SK-N-SH treated with all-trans-retinoic acid at 6 μM for 48 hours (cell line): ENCODE results near the gene PRDX6.
"Not testable (repeated sequence)": the region's sequence is repeated elsewhere in the genome, so short reads cannot be mapped to it uniquely, and the experiment has no call there.

Experiments used
- ATAC-seq: fragments of 200-7000 bp; cut with Tn5 transposase; 3 replicates; pipeline ENCODE4 v1.9.1; 2020; ENCODE audit warnings: mild to moderate bottlenecking, moderate library complexity
- ARNTL ChIP-seq: fragments of 450-650 bp; formaldehyde crosslinking; IDR thresholded peaks from 2 replicates; pipeline ENCODE4 v1.5.0; 2020; ENCODE audit warnings: low read depth, mild to moderate bottlenecking, moderate library complexity, borderline replicate concordance
- BACH2 ChIP-seq: fragments of 250-450 bp; sonication (Bioruptor Pico); IDR thresholded peaks from 2 replicates; pipeline ENCODE4 v1.9.0; 2021; ENCODE audit warnings: mild to moderate bottlenecking, borderline replicate concordance
- CSDC2 ChIP-seq: fragments of 250-450 bp; sonication (Bioruptor Pico); IDR thresholded peaks from 2 replicates; pipeline ENCODE4 v1.5.0; 2020; ENCODE audit warnings: mild to moderate bottlenecking, moderate library complexity
- ESRRG ChIP-seq: fragments of 250-450 bp; sonication (Bioruptor Pico); IDR thresholded peaks from 2 replicates; pipeline ENCODE4 v1.6.1; 2021; ENCODE audit warnings: mild to moderate bottlenecking
- GLIS3 ChIP-seq: fragments of 250-450 bp; sonication (Bioruptor Pico); IDR thresholded peaks from 2 replicates; pipeline ENCODE4 v1.5.0; 2020; ENCODE audit warnings: mild to moderate bottlenecking, moderate library complexity
- ISL1 ChIP-seq: fragments of 250-450 bp; sonication (Bioruptor Pico); IDR thresholded peaks from 2 replicates; pipeline ENCODE4 v2.1.2; 2022; ENCODE audit warnings: mild to moderate bottlenecking, moderate library complexity
- OSR1 ChIP-seq: fragments of 250-450 bp; sonication (Bioruptor Pico); IDR thresholded peaks from 2 replicates; pipeline ENCODE4 v1.8.0; 2022; ENCODE audit warnings: moderate library complexity, mild to moderate bottlenecking, inconsistent platforms
- RARB ChIP-seq: fragments of 250-450 bp; sonication (Bioruptor Pico); IDR thresholded peaks from 2 replicates; pipeline ENCODE4 v1.8.0; 2021; ENCODE audit warnings: mild to moderate bottlenecking, moderate library complexity
- SNAI2 ChIP-seq: fragments of 250-450 bp; sonication (Bioruptor Pico); IDR thresholded peaks from 2 replicates; pipeline ENCODE4 v1.5.0; 2020; ENCODE audit warnings: mild to moderate bottlenecking, moderate library complexity
- TCF4 ChIP-seq: fragments of 250-450 bp; sonication (Bioruptor Pico); IDR thresholded peaks from 2 replicates; pipeline ENCODE4 v1.8.0; 2021; ENCODE audit warnings: mild to moderate bottlenecking, moderate library complexity, borderline replicate concordance
- TOX ChIP-seq: fragments of 250-450 bp; sonication (Bioruptor Pico); IDR thresholded peaks from 2 replicates; pipeline ENCODE4 v1.8.0; 2021; ENCODE audit warnings: mild to moderate bottlenecking, moderate library complexity, borderline replicate concordance
- TSHZ2 ChIP-seq: fragments of 250-450 bp; sonication (Bioruptor Pico); IDR thresholded peaks from 2 replicates; pipeline ENCODE4 v1.5.0; 2020; ENCODE audit warnings: mild to moderate bottlenecking, moderate library complexity
- ZC3H10 ChIP-seq: fragments of 250-450 bp; sonication (Bioruptor Pico); IDR thresholded peaks from 2 replicates; pipeline ENCODE4 v1.5.1; 2021; ENCODE audit warnings: mild to moderate bottlenecking, moderate library complexity
- ZFP3 ChIP-seq: fragments of 250-450 bp; sonication (Bioruptor Pico); IDR thresholded peaks from 2 replicates; pipeline ENCODE4 v1.5.0; 2020; ENCODE audit warnings: mild to moderate bottlenecking, moderate library complexity
- ZNF8 ChIP-seq: fragments of 450-650 bp; formaldehyde crosslinking; IDR thresholded peaks from 2 replicates; pipeline ENCODE4 v1.5.0; 2020; ENCODE audit warnings: mild to moderate bottlenecking, moderate library complexity
- TF ChIP-seq, protein P1 (sequence below): fragments of 250-450 bp; sonication (Bioruptor Pico); IDR thresholded peaks from 2 replicates; pipeline ENCODE4 v1.8.0; 2021; ENCODE audit warnings: low read depth, mild to moderate bottlenecking, moderate library complexity, borderline replicate concordance
- TF ChIP-seq, protein P2 (sequence below): fragments of 250-450 bp; sonication (Bioruptor Pico); IDR thresholded peaks from 2 replicates; pipeline ENCODE4 v1.5.1; 2021; ENCODE audit warnings: mild to moderate bottlenecking, moderate library complexity

PRDX6 gene

DNA sequence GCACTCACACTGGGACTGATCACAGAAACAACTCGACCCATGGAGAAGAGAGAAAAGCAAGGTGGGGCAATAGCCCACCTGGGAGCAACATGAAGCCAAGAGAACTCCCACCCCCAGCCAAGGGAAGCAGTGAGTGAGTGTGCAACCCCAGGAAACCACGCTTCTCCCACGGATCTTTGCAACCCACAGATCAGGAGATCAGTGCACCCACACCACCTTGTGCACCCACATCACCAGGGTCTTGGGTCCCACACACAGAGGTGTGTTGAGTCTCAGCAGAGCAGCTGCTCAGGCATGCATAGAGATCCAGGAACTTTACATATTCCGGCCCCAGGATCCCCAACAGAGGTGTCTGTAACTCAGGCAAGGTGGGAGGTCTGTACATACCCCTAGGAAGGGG, 17.2 kb upstream of the PRDX6 start (continued):
- TF ChIP-seq, protein P1, sequence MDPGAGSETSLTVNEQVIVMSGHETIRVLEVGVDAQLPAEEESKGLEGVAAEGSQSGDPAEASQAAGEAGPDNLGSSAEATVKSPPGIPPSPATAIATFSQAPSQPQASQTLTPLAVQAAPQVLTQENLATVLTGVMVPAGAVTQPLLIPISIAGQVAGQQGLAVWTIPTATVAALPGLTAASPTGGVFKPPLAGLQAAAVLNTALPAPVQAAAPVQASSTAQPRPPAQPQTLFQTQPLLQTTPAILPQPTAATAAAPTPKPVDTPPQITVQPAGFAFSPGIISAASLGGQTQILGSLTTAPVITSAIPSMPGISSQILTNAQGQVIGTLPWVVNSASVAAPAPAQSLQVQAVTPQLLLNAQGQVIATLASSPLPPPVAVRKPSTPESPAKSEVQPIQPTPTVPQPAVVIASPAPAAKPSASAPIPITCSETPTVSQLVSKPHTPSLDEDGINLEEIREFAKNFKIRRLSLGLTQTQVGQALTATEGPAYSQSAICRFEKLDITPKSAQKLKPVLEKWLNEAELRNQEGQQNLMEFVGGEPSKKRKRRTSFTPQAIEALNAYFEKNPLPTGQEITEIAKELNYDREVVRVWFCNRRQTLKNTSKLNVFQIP (CRISPR knock-in tag) = no peak

GRCh38 chr1:173462666-173463065, 14.5 kb upstream of the PRDX6 start:
- not testable (repeated sequence) for ATAC-seq

GRCh38 chr1:173464185-173464584, 12.9 kb upstream of the PRDX6 start:
- not testable (repeated sequence) for ATAC-seq

DNA sequence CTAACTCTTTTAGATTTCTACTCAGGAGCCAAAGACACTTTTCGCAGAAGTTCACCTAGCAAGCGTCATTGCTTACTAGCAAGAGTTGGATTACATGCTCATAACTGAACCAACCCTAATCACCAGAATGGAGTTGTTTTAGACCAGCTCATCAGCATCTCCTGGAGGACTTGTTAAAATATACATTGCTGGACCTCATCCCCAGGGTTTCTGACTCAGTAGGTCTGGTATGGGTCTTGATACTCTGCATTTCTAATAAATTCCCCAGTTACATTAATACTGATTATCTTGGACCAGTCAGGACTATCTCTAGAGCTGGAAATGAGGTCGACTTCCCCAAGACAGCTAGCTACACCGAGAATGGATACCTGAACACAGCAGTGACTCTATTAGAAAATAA, 9.7 kb upstream of the PRDX6 start:
- no peak for TF ChIP-seq OSR1 (CRISPR knock-in tag)
- TF ChIP-seq ZFP3 = no peak
- TF ChIP-seq ARNTL (CRISPR knock-in tag) = no peak
- no peak for TF ChIP-seq GLIS3 (CRISPR knock-in tag)
- no peak for TF ChIP-seq CSDC2 (CRISPR knock-in tag)
- no peak for TF ChIP-seq RARB (CRISPR knock-in tag)
- TF ChIP-seq, protein P1 (CRISPR knock-in tag) = no peak
- no peak for TF ChIP-seq SNAI2 (CRISPR knock-in tag)
- TF ChIP-seq, protein P2, sequence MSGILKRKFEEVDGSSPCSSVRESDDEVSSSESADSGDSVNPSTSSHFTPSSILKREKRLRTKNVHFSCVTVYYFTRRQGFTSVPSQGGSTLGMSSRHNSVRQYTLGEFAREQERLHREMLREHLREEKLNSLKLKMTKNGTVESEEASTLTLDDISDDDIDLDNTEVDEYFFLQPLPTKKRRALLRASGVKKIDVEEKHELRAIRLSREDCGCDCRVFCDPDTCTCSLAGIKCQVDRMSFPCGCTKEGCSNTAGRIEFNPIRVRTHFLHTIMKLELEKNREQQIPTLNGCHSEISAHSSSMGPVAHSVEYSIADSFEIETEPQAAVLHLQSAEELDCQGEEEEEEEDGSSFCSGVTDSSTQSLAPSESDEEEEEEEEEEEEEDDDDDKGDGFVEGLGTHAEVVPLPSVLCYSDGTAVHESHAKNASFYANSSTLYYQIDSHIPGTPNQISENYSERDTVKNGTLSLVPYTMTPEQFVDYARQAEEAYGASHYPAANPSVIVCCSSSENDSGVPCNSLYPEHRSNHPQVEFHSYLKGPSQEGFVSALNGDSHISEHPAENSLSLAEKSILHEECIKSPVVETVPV (CRISPR knock-in tag) = no peak
- no peak for TF ChIP-seq TOX (CRISPR knock-in tag)
- ATAC-seq = no peak

GRCh38 chr1:173469656-173470055, 7.5 kb upstream of the PRDX6 start:
- TF ChIP-seq GLIS3 (CRISPR knock-in tag) (no peak), ZNF8 (CRISPR knock-in tag) (no peak), ISL1 (CRISPR knock-in tag) (no peak), CSDC2 (CRISPR knock-in tag) (no peak), TSHZ2 (CRISPR knock-in tag) (no peak), ZC3H10 (no peak), ZFP3 (no peak)
- TF ChIP-seq, protein P1 (CRISPR knock-in tag) = no peak
- ATAC-seq = no peak

DNA sequence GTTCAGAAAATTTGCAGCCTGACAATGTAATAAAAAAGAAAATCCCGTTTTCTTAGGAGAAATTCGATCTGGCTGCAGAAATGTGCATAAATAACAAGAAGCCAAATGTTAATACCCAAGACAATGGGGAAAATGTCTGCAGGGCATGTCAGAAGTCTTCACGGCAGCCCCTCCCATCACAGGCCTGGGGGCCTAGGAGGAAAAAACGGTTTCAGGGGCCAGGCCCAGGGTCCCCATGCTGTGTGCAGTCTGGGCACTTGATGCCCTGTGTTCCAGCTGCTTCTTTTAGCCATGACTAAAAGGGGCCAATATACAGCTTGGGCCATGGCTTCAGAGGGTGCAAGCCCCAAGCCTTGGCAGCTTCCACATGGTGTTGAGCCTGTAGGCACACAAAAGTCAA, 6.5 kb upstream of the PRDX6 start:
- no peak for ATAC-seq
- TF ChIP-seq TCF4 (CRISPR knock-in tag) (no peak), TOX (CRISPR knock-in tag) (no peak), ISL1 (CRISPR knock-in tag) (no peak), BACH2 (CRISPR knock-in tag) (no peak), ESRRG (CRISPR knock-in tag) (no peak), ARNTL (CRISPR knock-in tag) (no peak)
